ENCODE measurements around the gene ZFAND4.
"Not testable (repeated sequence)": the region's sequence is repeated elsewhere in the genome, so short reads cannot be mapped to it uniquely, and the experiment has no call there.

- TF ChIP-seq CTCF (IDR thresholded peaks at IDR 0.05); USF2 (CRISPR knock-in tag; IDR thresholded peaks at IDR 0.05); MAX (CRISPR knock-in tag; IDR thresholded peaks at IDR 0.05); ATF3 (CRISPR knock-in tag; conservative IDR thresholded peaks at IDR 0.05); ETV6 (CRISPR knock-in tag; IDR thresholded peaks at IDR 0.05); FOXJ3 (CRISPR knock-in tag; IDR thresholded peaks at IDR 0.05; ENCODE audit: borderline replicate concordance); HMGXB4 (CRISPR knock-in tag; IDR thresholded peaks at IDR 0.05); FOXP4 (CRISPR knock-in tag; IDR thresholded peaks at IDR 0.05); ZBTB43 (CRISPR knock-in tag; IDR thresholded peaks at IDR 0.05); SMAD3 (CRISPR knock-in tag; IDR thresholded peaks at IDR 0.05; ENCODE audit: borderline replicate concordance); ZNF281 (CRISPR knock-in tag; IDR thresholded peaks at IDR 0.05); HMGA2 (CRISPR knock-in tag; IDR thresholded peaks at IDR 0.05); ZNF671 (CRISPR knock-in tag; IDR thresholded peaks at IDR 0.05); ZNF425 (CRISPR knock-in tag; conservative IDR thresholded peaks at IDR 0.05): not testable (repeated sequence)
Measured at GRCh38 chr10:45601254-45601930, 71.2 kb downstream of the ZFAND4 start.
